Medulla oblongata (tissue), 1 donor: Measurements from ENCODE around the gene SRXN1.
"Not testable (repeated sequence)": the region's sequence is repeated elsewhere in the genome, so short reads cannot be mapped to it uniquely, and the experiment has no call there.

Experiments used
- DNase-seq: peaks from one replicate; pipeline ENCODE4 v3.0.0-alpha.2; 2015; ENCODE audit errors: extremely low spot score

SRXN1 gene

DNA sequence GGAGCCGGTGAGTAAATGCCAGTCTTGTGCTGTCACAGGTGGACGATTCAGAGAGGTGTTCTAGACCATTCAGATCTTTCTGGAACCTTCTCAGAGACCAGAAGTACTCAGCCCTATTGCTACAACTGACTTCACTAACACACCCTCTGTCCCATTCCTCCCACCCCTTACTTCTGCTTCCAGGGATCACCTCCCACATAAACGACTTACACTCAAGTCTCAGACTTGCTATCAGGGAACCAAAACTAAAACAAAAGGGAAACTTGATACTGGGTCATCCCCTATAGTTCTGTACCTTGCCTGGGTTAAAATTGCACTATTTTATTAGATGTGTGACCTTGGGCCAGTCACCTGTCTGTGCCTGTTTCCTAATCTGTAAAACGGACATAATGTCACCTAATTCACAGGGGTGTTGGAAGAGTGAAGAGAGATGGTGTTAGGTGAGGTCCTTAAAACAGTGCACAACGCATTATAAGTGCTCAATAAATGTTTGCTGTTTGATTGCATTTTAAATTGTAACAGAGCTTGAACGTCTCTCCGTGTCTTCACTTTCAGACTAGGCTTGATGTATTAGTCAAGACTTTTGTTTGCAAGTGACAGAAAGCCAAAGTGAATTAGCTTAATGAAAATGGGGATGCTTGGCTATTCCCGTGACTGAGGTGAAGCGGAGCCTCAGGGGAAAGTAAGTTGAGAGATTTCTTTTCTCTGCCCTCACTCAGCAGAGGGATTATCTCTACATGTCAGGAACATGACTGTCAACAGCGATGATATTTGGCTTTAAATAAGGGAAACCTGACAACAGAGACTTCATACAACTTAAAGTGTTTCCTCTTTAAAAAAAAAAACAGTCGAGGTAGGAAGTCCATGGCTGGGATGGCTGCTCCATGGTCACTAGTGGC is 3.0 kb upstream of the SRXN1 start:
- DNase-seq, result no peak

DNA sequence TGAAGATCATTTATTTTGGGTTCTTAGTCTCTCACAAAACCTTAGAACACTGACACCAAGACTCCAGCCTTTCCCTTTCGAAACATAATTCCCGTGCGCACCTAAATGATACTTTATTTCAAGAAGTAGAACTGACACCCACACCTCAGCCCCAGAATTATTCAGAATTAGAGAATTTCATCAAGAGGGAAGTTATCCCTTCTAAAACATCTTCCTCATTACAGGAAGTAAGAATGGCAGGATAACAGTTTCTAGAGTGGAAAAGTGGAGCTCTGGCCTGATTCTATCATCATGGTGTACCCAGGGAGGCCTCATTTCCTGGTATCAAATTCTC is 1.4 kb upstream of the SRXN1 start:
- DNase-seq, result no peak

DNA sequence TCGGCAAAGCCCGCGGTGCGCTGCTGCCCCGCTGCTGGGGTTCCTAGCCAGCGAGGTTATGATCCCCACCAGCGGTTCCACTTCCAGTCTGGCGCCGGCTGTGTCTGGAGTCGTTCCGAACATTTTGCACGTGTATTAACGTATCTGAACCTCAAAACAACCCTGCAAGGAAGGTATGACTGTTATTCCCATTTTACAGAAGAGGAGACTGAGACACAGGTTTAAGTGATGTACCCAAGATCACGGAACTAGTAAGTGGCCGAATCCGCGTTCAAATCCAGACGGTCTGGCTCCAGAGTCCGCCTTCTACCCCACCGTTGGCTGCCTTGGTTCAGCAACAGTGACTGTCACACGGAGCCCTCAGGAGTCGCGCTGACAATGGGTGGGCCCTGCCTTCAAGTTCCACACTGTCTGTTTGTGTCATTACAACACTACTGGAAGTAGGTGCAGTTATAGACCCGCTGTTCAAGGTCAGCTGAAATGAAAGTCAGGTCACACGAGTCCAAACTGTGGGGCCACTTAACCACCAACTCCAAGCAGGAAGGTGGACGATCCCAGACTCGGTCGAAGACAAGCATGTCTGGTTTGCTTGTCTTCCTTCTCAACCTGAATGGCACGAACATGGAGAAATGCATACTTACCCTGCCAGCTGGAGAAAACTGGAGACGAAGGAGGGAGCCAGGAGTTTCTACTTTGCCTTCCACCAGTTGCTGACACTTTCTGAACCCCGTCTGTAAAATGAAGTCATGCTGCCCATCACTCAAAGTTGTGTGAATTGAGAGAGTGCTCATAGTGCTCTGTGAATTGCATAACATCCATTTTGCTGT is 803 bp upstream of the SRXN1 start:
- no peak for DNase-seq

DNA sequence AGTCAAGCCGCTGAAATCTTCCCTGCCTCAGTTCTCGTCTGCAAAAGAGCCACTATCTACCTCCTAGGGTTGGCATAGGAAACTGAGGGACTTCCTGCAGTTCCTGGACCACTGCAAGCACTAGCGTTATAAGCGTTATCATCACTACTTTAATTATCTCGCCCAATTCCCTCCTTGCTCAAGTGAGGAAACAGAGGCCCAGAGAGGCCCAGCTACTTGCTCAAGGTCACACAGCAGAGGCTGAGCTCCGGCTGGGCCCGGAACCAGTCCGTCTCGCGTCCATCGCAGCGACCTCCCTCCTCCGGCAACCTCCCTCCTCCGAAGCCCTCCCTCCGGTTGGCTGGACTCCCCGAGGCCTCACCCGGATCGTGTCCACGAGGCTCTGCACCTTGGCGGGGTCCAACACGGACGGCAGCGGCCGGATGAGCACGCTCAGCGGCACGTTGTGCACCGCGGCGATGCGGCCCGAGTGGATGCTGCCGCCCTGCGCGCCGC is 338 bp downstream of the SRXN1 start:
- DNase-seq, result no peak

DNA sequence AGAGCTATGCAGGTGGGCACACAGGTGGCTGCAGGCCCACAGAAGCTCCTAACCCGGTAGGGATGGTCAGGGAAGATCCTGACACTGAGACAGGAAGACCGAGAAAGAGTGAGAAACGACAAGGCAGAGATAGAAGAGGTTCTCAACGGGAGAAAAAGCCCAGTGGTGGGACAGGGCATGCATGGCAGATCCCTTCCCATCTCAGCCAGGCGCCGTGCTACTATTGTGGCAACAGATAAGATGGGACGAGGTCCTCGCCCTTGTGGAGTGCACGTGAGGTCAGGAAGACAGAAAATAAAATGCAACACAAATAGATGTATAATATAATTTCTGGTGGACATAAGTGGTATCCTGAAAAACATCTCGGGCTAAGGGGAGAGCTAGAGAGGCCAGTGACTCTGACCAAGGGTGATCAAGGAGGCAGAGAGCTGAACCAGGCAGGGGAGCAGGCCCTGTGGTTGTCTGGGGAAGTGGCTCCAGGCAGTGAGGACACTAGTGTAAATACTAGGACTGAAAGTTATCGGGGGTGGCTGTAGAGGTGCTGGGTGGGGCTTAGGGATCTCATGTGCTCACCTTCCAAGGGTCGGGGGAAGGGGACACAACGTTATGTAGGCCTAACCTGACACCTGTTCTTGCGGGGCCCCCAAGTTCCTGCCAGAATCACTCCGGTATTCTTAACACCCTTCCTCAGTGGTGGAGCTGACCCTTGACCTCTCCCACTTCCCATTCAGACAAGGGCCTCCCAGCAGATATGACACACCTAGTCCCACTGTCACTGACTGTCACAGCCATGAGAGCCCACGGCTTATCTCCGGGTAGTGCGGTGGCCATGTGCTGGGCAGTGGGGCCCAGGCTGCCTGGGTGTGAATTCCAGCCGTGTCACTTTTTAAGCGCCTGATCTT is 1.0 kb downstream of the SRXN1 start:
- DNase-seq, result no peak

DNA sequence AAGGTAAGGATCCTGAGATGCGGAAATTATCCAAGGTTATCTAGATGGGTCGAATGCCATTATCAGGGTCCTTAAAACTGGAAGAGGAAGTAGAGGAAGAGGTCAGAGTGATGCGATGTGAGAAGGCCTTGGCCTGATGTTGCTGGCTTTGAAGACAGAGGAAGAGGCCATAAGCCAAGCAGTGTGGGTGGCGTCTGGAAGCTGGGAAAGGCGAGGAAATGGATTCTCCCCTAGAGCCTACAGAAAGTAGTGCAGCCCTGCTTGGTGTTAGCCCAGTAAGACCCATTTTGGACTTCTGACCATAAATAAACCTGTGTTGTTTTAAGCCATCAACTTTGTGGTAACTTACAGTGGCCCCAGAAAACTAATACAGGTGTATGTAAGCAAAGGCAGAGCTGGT is 2.0 kb downstream of the SRXN1 start:
- DNase-seq, result no peak

DNA sequence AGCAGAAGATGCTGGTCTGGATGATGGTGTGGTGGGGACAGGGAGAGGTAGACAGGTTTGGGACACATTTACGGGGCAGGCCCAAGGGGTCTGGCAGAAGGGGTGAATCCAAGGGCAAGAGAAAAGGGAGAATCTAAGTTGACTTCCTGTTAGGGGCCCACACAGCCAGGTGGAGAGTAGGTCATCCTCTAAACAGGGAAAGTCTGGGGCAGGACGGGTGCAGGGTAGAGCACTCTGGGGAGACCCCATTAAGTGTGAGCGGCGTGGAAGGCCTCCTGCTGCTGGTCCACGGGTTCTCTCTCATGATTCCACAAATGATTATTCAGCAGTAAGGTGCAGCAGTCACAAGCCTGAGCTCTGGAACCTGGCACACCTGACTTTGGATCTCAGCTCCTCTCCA is 2.7 kb downstream of the SRXN1 start:
- DNase-seq, result no peak

DNA sequence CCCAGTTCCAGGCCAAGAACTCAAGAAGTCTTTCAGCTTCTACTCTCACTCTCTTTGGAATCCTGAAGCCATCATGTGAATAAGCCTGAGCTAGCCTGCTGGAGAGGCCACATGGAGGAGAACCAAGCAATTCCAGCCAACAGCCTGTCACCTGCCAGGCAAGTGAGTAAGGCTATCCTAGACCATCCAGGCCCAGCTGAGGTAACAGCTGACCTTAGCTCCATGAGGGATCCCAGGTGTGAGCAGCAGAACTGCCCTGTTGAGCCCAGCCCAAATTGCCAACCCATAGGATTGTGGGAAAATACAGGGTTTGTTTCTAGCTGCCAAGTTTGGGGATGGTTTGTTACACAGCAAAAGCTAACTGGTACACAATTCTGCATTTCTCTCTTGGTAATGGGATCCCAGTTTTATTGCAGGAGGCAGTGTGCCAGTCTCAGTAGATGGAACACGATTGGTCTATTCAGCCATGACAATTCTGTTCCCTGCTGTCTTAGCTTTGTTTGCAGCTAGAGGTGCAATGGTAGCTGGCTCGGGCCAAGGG is 5.5 kb downstream of the SRXN1 start:
- DNase-seq, result no peak

DNA sequence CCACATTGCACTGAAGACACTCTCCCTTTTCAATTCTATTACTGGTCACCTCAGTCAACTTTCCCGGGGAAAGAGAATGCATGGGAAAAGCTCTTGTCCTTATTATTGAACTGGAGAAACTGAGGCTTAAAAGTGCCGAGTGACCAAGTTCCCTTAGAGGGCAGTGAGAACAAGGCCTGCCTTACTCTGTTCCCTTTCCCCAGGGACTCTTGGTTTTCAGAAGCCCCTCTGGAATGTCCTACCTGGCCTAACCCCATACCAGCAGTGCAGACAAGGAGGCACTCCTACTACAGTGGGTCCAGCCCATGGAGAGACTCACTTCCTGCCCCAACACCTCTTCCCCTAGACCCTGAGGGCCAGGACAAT is 6.1 kb downstream of the SRXN1 start:
- no peak for DNase-seq

DNA sequence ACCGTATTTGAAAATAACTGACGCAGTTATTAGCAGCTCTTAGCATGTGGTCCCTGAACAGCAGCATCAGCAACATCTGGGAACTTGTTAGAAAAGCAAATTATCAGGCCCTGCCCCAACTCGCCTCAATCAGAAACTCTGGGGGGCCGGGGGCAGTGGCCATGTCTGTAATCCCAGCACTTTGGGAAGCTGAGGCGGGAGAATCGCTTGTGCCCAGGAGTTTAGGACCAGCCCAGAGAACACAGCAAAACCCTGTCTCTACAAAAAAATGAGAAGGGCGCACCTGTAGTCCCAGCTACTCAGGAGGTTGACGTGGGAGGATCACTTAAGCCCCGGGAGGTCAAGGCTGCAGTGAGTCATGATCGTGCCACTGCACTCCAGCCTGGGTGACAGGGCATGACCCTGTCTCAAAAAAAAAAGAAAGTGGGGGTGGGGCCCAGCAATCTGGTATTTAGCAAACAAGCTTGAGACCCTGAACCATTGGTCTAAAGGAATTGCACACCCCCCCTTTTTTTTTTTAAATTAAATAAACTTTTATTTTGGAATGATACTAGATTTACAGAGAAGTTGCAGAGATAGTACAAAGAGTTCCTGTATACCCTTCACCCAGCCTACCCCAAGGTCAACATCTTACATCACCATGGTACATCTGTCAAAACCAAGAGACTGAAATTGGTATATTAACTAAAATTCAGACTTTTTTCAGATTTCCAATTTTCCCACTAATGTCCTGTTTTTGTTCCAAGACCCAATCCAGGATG is 6.7 kb downstream of the SRXN1 start:
- DNase-seq, result no peak

DNA sequence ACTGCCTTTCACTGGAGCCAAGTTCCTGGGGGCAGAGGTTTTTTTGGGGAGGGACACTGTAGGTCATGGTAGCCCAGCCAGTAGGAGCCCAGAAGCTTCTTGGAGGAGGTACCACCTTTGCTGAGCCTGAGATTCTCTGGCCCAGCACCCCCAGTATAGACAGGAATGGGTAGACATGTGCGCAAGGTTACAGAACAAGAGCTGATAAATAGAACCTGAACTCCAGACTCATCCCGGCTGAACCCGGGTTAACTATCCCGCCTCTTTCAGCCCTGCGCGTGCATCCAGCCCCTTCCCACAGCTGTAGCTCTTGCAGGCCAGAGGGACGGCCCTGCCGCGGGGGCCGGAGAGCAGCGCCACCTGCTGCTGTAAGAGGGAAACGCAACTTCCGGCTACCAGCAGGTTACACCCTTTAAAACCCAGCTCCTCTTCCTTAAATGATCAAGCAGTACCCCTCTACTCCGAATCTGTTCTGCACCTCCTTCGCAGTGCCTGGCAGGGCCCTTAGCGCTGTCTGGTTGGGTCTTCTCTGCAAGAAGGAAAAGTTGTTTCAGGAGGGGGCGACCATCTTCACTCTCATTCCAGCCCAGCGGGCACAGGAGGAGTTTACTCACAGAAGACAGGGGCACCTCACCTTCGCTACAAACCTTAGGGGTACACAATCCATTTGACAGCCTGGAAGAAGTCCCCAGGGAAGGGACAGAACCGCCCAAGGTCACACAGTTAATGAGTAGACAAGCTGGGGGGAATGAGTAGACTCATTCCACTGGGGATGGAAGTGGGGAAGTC is 7.5 kb downstream of the SRXN1 start:
- peak; percentile 50 for DNase-seq

DNA sequence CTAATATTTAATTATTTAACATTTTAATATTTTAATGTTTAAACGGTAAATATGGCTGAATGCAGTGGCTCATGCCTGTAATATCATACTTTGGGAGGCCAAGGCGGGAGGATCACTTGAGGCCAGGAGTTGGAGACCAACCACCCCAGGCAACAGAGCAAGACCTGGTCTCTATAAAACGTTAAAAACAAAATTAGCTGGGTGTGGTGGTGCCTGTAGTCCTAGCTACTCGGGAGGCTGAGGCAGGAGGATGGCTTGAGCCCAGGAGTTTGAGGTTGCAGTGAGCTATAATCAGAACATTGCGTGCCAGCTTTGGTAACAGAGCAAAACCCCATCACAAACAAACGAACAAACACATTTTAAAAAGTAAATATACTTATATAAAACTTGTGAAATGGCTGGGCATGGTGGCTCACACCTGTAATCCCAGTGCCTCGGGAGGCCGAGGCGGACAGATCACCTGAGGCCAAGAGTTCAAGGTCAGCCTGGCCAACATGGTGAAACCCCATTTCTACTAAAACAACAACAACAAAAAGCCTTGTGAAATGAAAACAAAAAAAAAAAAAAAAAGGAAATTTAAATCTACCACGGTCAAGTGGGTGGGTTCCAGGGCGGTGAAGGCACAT is 8.2 kb downstream of the SRXN1 start:
- no peak for DNase-seq

DNA sequence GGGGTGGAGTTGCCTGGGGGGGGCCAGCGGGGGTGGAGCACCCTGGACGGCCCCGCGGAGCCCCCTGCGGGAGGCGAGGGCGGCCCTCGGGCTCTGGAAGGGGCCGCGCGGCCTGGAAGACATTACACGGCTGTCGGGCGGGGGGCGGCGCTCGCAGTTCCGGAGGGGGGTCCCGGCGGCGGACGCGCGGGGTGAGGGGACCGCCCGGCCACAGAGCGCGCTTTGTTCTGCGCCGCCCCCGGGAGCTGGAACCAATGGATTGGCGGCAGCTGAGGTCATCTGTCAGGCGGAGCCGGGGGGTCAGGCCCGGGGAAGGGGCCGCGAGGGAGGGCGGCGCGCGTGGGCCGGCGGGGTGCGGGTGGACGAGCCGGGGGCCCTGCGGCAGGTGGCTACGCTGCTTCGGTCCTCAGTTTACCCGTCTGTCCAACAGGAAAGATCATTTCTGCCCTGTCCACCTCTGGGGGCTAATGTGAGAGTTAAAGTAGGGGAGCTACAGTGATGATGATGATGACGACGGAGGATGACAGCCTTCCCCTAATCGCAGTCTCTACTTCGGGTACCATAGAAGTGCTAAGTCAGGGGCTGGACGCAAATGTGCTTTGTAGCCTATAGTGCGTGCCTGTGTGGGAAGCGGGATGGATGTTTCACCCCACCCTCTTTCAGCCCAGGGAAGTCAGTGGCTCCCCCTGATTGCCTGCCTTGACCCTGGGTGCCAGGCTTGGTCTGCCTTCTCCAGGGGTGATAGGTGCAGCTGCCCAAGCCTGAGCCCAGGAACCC is 10.4 kb downstream of the SRXN1 start:
- DNase-seq, result no peak

DNA sequence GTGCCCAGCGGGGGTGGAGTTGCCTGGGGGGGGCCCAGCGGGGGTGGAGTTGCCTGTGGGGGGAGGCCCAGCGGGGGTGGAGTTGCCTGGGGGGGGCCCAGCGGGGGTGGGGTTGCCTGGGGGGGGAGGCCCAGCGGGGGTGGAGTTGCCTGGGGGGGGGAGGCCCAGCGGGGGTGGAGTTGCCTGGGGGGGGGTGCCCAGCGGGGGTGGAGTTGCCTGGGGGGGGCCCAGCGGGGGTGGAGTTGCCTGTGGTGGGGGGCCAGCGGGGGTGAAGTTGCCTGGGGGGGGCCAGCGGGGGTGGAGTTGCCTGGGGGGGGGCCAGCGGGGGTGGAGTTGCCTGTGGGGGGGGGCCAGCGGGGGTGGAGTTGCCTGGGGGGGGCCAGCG is 11.0 kb downstream of the SRXN1 start:
- not testable (repeated sequence) for DNase-seq

DNA sequence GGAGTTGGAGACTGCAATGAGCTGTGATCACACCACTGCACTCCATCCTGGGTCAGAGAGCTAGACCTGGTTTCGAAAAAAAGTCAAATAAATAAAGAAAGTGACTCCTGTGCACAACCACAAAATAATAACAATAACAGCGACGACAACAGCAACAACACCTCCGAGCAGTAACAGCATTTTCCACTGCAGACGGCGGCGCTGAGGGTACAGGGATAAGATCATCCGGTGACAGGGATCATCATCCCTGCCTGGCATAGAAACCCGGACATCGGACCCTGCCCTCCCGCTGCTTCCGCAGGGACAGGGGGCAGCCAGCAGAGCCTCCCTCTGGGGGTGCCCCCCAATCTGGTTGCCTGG is 11.5 kb downstream of the SRXN1 start:
- no peak for DNase-seq

DNA sequence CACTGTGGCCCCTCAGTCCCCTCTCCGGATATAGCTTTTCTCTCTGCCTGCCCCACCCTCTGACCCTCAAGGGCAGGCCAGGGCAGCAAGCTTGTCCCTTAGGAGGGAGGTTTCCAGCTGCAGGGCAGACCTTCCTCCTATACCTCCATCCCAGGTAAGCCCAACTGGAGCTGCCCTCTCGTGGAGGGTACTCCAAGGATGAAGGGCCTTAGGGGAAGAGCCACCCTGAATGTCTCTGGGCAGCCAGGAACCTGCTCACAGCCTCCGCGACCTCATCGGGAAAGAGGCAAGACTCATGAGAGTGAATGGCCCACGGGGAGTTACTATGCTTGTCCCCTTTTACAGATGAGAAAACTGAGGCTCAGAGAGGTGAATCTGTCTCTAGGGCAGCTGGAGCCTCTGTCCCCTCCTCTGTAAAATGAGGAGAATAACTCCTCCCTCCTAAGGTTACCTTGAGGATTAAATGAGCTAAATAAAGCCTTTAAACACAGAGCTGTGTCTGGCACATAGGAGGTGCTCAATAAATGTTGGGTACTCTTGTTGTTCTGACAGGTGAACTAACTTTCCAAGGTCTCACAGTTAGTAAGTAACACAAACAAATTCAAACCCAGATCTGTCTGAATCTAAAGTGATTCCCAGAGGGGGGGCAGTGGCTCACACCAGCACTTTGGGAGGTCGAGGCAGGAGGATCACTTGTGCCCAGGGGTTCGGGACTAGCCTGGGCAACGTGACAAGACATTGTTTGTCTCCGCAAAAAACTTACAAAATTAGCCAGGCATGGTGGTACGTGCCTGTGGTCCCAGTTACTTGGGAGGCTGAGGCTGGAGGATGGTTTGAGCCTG is 12.1 kb downstream of the SRXN1 start:
- DNase-seq, result no peak

DNA sequence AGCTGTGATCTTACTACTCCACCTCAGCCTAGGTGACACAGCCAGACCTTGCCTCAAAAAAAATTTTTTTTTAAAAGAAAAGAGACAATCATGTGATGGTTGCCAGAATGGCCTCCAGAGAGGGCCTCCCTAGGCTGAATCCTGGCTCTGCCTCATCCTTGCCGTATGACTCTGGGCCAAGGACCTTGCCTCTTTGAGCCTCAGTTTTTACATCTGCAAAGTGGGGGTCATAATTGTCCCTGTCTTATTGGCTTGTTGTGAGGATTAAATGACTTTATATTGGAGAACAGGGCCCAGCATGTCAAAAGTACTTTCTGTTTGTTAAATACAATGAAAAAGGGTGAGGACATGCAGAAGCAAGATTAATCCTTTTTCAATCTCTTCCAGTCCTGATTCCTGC is 14.4 kb downstream of the SRXN1 start:
- no peak for DNase-seq

DNA sequence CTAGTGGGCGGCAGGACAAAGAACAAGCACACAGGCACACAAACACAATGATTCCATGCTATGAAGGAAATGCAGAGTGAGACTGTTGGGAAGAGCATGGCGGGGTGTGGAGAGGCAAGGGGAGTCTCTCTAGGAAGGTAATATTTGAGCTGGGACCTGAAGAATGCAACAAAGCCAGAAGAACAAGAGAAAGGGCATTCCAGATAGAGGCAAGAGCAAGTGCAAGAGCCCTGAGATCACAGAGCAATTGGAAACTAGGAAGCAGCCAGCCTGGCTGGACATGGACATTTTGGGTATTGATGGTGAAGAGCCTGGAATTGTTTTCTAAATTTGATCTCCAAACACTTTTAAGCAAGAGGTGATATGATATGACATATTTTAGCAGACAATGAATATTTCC is 15.4 kb downstream of the SRXN1 start:
- no peak for DNase-seq
